ENCODE measurements around the gene MTARC2. TPM values are rescaled to one million over a fixed set of nuclear protein-coding genes. Genes with fewer than 3 reads are reported as not detected.

MTARC2 gene
- total and polyA plus RNA-seq, 4 donors, result 18.2 to 33.9 (median 32.1) TPM

- 61 to 70% methylated on average over 4 of the region's 4 CpGs for WGBS, 2 donors
- H3K9me3 ChIP-seq (ENCODE audit: control insufficient read depth, low read length), result no peaks in the 10 kb centered on the region
- peaks cover 0 to 1% of the 10 kb centered on the region in 2 donors for H3K36me3 ChIP-seq (ENCODE audit: control insufficient read depth in 1 of 2, insufficient read depth in 2 of 2, low read length in 1 of 2)
- H3K4me3 ChIP-seq (ENCODE audit: low read length in 2 of 2), result no peak overlapping the region
- ATAC-seq (ENCODE audit: low FRiP score), result no peak
- peaks cover 0 to 2% of the 10 kb centered on the region in 2 donors for H3K4me1 ChIP-seq (ENCODE audit: control insufficient read depth in 1 of 2, insufficient read depth in 2 of 2, low read length in 2 of 2)
- H3K27me3 ChIP-seq (ENCODE audit: control insufficient read depth in 1 of 2, insufficient read depth in 2 of 2, low read length in 1 of 2), result no peaks in the 10 kb centered on the region
- H3K27ac ChIP-seq (ENCODE audit: low read depth in 1 of 2, low read length in 2 of 2), result no peak overlapping the region
- intact Hi-C loops (cut with DNase I), result no loop called here
- no peak for DNase-seq
These were observed 79.5 kb downstream of the MTARC2 start for GRCh38 chr1:220827445-220828178.

GRCh38 chr1:220828179-220828490 lies 80.0 kb downstream of the MTARC2 start:
- H3K27ac ChIP-seq (ENCODE audit: low read depth in 1 of 2, low read length in 2 of 2), result no peak overlapping the region
- intact Hi-C loops (cut with DNase I), result no loop called here
- peaks cover 0 to 2% of the 10 kb centered on the region in 2 donors for H3K4me1 ChIP-seq (ENCODE audit: control insufficient read depth in 1 of 2, insufficient read depth in 2 of 2, low read length in 2 of 2)

GRCh38 chr1:220828950-220829586 lies 80.9 kb downstream of the MTARC2 start:
- peaks cover 0 to 1% of the 10 kb centered on the region in 2 donors for H3K36me3 ChIP-seq (ENCODE audit: control insufficient read depth in 1 of 2, insufficient read depth in 2 of 2, low read length in 1 of 2)
- H3K27ac ChIP-seq (ENCODE audit: low read depth in 1 of 2, low read length in 2 of 2), result no peak overlapping the region
- 40 to 41% methylated on average over 4 of the region's 4 CpGs for WGBS, 2 donors
- DNase-seq (no peak), ATAC-seq (ENCODE audit: low FRiP score) (no peak)
- intact Hi-C loops (cut with DNase I), result no loop called here
- H3K27me3 ChIP-seq (ENCODE audit: control insufficient read depth in 1 of 2, insufficient read depth in 2 of 2, low read length in 1 of 2), result no peaks in the 10 kb centered on the region
- no peak overlapping the region for H3K4me3 ChIP-seq (ENCODE audit: low read length in 2 of 2)
- H3K9me3 ChIP-seq (ENCODE audit: control insufficient read depth, low read length), result no peaks in the 10 kb centered on the region
- peaks cover 0 to 2% of the 10 kb centered on the region in 2 donors for H3K4me1 ChIP-seq (ENCODE audit: control insufficient read depth in 1 of 2, insufficient read depth in 2 of 2, low read length in 2 of 2)

More at GRCh38 chr1:220828179-220828490, 80.0 kb downstream of the MTARC2 start:
- 15 to 23% methylated on average over 4 of the region's 4 CpGs for WGBS, 2 donors
- no peak for ATAC-seq (ENCODE audit: low FRiP score)
- Histone ChIP-seq H3K9me3 (ENCODE audit: control insufficient read depth, low read length) (no peaks in the 10 kb centered on the region), H3K27me3 (ENCODE audit: control insufficient read depth in 1 of 2, insufficient read depth in 2 of 2, low read length in 1 of 2) (no peaks in the 10 kb centered on the region), H3K4me3 (ENCODE audit: low read length in 2 of 2) (no peak overlapping the region), H3K36me3 (ENCODE audit: control insufficient read depth in 1 of 2, insufficient read depth in 2 of 2, low read length in 1 of 2) (peaks cover 0 to 1% of the 10 kb centered on the region in 2 donors)
- DNase-seq, result no peak

GRCh38 chr1:220833436-220833835 lies 85.3 kb downstream of the MTARC2 start:
- H3K9me3 ChIP-seq (ENCODE audit: control insufficient read depth, low read length), result no peaks in the 10 kb centered on the region
- DNase-seq (no peak), ATAC-seq (ENCODE audit: low FRiP score) (no peak)
- no peak overlapping the region for H3K27ac ChIP-seq (ENCODE audit: low read depth in 1 of 2, low read length in 2 of 2)
- H3K27me3 ChIP-seq (ENCODE audit: control insufficient read depth in 1 of 2, insufficient read depth in 2 of 2, low read length in 1 of 2), result no peaks in the 10 kb centered on the region
- no peak overlapping the region for H3K4me3 ChIP-seq (ENCODE audit: low read length in 2 of 2)
- intact Hi-C loops (cut with DNase I), result no loop called here
- peaks cover 0 to 2% of the 10 kb centered on the region in 2 donors for H3K4me1 ChIP-seq (ENCODE audit: control insufficient read depth in 1 of 2, insufficient read depth in 2 of 2, low read length in 2 of 2)
- WGBS, 2 donors, result 83 to 93% methylated on average over 2 of the region's 2 CpGs
- peaks cover 0 to 1% of the 10 kb centered on the region in 2 donors for H3K36me3 ChIP-seq (ENCODE audit: control insufficient read depth in 1 of 2, insufficient read depth in 2 of 2, low read length in 1 of 2)

Other genes starting within 250 kb of the MTARC2 start
- gene MARK1, start 220.2 kb upstream of the MTARC2 start, total RNA-seq, result 10 to 100 TPM; 13.5 to 15.7 TPM
- 1 to 10 TPM; 3.9 to 5.5 TPM for gene MARK1, start 220.2 kb upstream of the MTARC2 start, polyA plus RNA-seq
- 10 to 100 TPM; 10.8 to 21.2 TPM for gene C1orf115, start 58.0 kb upstream of the MTARC2 start, total RNA-seq
- 10 to 100 TPM in 1 of 2 donors, 1 to 10 TPM in 1; 4.8 to 70.5 TPM for gene C1orf115, start 58.0 kb upstream of the MTARC2 start, polyA plus RNA-seq
- 1 to 10 TPM; 8.1 to 9.9 TPM for gene MTARC1, start 38.6 kb downstream of the MTARC2 start, total RNA-seq
- gene MTARC1, start 38.6 kb downstream of the MTARC2 start, polyA plus RNA-seq, result 1 to 10 TPM; 1.3 to 4.8 TPM
- gene HLX, start 131.1 kb downstream of the MTARC2 start, total RNA-seq, result 10 to 100 TPM; 13.1 to 21.6 TPM
- gene HLX, start 131.1 kb downstream of the MTARC2 start, polyA plus RNA-seq, result 1 to 10 TPM; 3.1 to 3.8 TPM

All from aorta (tissue), 5 donors.